ENCODE measurements around the gene DENND1A. TPM values are rescaled to one million over a fixed set of nuclear protein-coding genes. Genes with fewer than 3 reads are reported as not detected.

DENND1A gene
- total RNA-seq, 4 donors from 2014 or later, result 19.2 to 26.9 (median 24.0) TPM

DNA sequence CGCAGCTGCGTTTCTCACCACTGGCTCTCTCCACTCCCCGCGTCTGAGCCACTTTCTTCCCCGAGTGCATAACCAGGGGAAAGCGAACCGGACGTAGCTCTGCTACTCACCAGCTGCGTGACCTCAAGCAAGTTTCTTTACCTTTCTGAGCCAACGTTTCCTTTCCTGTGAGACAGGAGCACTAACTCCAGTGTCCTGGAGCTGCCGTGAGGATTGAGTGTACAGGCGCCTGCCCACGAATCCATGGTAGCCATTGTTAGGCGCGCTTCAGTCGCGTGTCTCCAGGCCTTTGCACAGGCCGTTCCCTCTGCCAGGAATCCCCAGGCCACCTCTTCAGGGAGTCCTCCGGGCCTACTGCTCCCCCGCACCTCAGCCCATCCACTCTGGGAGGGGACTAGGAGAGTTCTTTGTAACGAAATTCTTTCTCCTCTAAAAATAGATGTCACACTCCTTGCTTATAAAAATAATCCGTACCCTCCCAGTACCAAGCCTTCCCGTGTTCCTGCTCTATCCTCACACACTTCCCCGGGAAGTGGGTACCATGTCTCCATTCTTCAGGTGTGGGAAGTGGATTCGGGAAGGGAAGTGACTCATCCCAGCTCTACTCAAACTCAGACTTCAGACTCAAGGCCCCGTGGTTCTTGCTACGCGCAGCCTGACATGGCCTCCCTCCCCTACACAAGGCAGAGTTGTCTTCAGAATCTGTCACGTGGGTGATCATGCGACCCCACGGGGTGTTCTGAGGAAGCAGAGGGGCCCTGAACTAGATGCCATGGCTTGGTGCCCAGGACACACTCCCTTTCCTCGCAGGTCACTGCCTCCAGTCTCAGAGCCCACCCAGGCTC lies 590.0 kb downstream of the DENND1A start:
- 54% methylated on average over 32 of the region's 32 CpGs for WGBS
- peak overlapping the region; percentile 17 to 29 (median 21) for H3K4me3 ChIP-seq
- no peaks in the 10 kb centered on the region for H3K9me3 ChIP-seq

DNA sequence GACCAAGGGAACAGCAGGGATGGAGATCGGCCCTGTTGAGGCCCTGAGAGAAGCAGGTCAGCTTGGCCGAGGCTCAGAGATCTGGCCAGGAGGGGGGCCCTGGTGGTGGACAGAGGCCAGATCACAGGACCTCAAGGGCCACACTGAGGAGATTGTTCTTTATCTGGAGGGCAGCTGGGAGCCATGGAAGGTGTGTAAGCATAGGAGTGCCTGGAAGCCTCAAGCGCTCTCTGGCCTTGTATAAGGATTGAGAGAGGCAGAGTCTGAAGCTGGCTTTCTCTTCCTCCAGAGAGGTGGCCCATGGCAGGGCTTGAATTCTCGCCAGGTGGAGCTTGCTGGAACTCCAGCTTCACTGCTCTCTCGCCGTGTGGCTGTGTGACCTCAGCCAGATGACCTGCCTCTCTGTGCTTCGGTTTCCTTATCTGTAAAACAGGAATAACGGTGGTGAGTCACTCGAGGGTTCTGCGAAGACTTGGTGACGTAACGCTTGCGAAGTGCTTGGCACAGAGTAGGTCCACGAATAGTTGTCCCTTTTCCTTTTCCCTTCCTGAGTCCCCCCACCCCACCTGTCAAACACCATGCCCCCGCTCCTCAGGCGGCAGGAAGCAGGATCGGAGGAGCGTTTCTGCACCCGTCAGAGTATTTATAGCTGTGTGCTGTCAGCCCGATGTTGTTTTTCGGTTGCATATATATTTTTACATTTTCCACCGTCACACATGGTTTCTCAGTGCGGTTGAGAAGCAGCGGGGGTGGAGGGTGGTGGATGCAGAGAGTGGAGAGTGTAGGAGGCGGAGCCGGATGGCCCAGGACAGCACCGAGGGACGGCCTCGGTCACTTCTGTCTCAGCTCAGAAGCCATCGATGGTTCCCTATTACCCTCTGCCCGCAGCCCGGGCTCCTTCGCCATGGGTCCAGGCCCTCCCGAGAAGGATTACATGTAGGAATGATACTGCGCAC lies 590.9 kb downstream of the DENND1A start:
- Histone ChIP-seq H3K4me3 (peak overlapping the region; percentile 17 to 29 (median 21)), H3K4me1 (peaks cover 16 to 35% (median 27%) of the 10 kb centered on the region in 4 donors), H3K9me3 (no peaks in the 10 kb centered on the region), H3K27me3 (no peaks in the 10 kb centered on the region), H3K27ac (replicated peaks in 1 of 4) (no peak overlapping the region), H3K36me3 (no peaks in the 10 kb centered on the region)
- intact Hi-C loops (cut with DNase I), result no loop called here
- DNase-seq (ENCODE audit: extremely low spot score), result no peak
- no peak for TF ChIP-seq EP300 (IDR thresholded peaks at IDR 0.05)
- 68% methylated on average over 33 of the region's 35 CpGs for WGBS

More for the DNA sequence above, 590.0 kb downstream of the DENND1A start:
- Histone ChIP-seq H3K4me1 (peaks cover 16 to 34% (median 27%) of the 10 kb centered on the region in 4 donors), H3K27ac (replicated peaks in 1 of 4) (peak overlapping the region in 1 of 4 donors; percentile 17), H3K27me3 (no peaks in the 10 kb centered on the region), H3K36me3 (no peaks in the 10 kb centered on the region)
- intact Hi-C loops (cut with DNase I), result loop anchor here (10.0 kb wide), 1 partner anchor 335 kb away; no protein-coding TSS in a partner anchor
- TF ChIP-seq POLR2A (IDR thresholded peaks at IDR 0.05; ENCODE audit: low read depth) (no peak), POLR2AphosphoS5 (IDR thresholded peaks at IDR 0.05) (no peak), EP300 (IDR thresholded peaks at IDR 0.05) (no peak)
- TF ChIP-seq, protein P1, sequence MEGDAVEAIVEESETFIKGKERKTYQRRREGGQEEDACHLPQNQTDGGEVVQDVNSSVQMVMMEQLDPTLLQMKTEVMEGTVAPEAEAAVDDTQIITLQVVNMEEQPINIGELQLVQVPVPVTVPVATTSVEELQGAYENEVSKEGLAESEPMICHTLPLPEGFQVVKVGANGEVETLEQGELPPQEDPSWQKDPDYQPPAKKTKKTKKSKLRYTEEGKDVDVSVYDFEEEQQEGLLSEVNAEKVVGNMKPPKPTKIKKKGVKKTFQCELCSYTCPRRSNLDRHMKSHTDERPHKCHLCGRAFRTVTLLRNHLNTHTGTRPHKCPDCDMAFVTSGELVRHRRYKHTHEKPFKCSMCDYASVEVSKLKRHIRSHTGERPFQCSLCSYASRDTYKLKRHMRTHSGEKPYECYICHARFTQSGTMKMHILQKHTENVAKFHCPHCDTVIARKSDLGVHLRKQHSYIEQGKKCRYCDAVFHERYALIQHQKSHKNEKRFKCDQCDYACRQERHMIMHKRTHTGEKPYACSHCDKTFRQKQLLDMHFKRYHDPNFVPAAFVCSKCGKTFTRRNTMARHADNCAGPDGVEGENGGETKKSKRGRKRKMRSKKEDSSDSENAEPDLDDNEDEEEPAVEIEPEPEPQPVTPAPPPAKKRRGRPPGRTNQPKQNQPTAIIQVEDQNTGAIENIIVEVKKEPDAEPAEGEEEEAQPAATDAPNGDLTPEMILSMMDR (IDR thresholded peaks at IDR 0.05), result no peak
- DNase-seq (ENCODE audit: extremely low spot score), result no peak

DNA sequence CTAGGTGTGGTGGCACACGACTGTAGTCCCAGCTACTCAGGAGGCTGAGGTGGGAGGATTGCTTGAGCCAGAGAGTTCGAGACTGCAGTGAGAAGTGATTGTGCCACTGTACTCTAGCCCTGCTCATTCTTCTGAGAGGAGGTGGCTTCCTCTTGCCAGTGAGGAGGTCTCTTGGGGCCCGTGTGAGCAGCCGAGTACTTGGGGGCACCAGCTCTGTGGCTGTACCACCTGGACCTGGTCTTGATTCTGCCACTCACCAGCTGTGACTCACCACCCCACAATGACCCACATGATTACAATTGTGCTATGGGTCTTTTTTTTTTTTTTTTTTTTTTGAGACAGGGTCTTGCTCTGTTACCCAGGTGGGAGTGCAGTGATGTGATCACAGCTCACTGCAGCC lies 592.0 kb downstream of the DENND1A start:
- DNase-seq (ENCODE audit: extremely low spot score), result no peak
- intact Hi-C loops (cut with DNase I), result no loop called here
- no peaks in the 10 kb centered on the region for H3K27me3 ChIP-seq

DNA sequence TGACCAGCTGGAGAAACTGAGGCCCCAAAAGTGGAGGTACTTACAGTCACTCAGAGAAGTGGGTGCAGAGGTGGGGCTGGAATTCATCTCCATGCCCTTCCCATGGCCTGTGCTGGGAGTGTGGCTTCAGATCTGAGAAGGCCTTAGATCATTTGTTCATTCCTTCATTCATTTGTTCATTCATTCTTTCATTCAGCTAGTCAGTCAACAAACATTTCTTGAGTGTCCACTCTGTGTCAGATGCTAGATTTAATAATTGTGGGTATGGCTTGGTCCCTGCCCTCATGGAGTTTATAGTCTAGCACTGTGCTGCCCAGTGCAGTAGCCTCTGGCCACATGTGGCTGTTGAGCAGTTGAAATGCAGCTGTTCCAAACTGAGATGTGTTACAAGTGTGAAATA lies 593.0 kb downstream of the DENND1A start:
- TF ChIP-seq, protein P1 (IDR thresholded peaks at IDR 0.05), result no peak
- no peak for TF ChIP-seq POLR2A (IDR thresholded peaks at IDR 0.05; ENCODE audit: low read depth)
- TF ChIP-seq EP300 (IDR thresholded peaks at IDR 0.05), result no peak
- TF ChIP-seq POLR2AphosphoS5 (IDR thresholded peaks at IDR 0.05), result no peak
- no peak overlapping the region for H3K27ac ChIP-seq (replicated peaks in 1 of 4)
- H3K4me1 ChIP-seq, result peaks cover 16 to 35% (median 27%) of the 10 kb centered on the region in 4 donors
- intact Hi-C loops (cut with DNase I), result no loop called here
- H3K36me3 ChIP-seq, result no peaks in the 10 kb centered on the region
- H3K9me3 ChIP-seq, result no peaks in the 10 kb centered on the region
- no peak overlapping the region for H3K4me3 ChIP-seq
- DNase-seq (ENCODE audit: extremely low spot score), result no peak
- no peaks in the 10 kb centered on the region for H3K27me3 ChIP-seq

More for the DNA sequence above, 592.0 kb downstream of the DENND1A start:
- Histone ChIP-seq H3K9me3 (no peaks in the 10 kb centered on the region), H3K36me3 (no peaks in the 10 kb centered on the region), H3K4me1 (peaks cover 16 to 35% (median 27%) of the 10 kb centered on the region in 4 donors), H3K4me3 (no peak overlapping the region), H3K27ac (replicated peaks in 1 of 4) (no peak overlapping the region)
- TF ChIP-seq POLR2A (IDR thresholded peaks at IDR 0.05; ENCODE audit: low read depth) (no peak), POLR2AphosphoS5 (IDR thresholded peaks at IDR 0.05) (no peak), EP300 (IDR thresholded peaks at IDR 0.05) (no peak)
- TF ChIP-seq, protein P1 (IDR thresholded peaks at IDR 0.05), result no peak
- WGBS, result 83% methylated on average over 4 of the region's 4 CpGs

DNA sequence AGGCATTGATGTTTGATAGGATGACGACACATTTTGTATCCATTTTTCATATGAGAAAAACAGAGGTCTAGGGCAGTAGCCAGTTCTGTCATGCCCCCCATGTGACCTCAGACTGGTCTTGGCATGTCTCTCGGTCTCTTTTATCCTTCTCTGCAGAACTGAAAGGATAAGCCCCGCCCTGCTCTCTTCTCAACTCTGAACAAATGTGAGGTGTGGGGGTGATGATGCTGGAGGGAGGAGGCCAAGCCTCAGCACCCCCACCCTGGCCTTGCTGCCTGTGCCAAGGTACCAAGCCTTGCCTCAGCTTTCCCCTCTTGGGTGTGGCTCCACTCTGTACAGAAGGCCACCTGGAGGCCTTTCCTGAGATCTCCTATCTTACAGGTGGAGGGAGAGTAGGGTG lies 593.5 kb downstream of the DENND1A start:
- Histone ChIP-seq H3K27ac (replicated peaks in 1 of 4) (no peak overlapping the region), H3K27me3 (no peaks in the 10 kb centered on the region), H3K4me1 (peaks cover 16 to 35% (median 27%) of the 10 kb centered on the region in 4 donors), H3K4me3 (no peak overlapping the region), H3K9me3 (no peaks in the 10 kb centered on the region), H3K36me3 (no peaks in the 10 kb centered on the region)
- 93% methylated on average over 3 of the region's 3 CpGs for WGBS
- TF ChIP-seq EP300 (IDR thresholded peaks at IDR 0.05) (no peak), POLR2A (IDR thresholded peaks at IDR 0.05; ENCODE audit: low read depth) (no peak), POLR2AphosphoS5 (IDR thresholded peaks at IDR 0.05) (no peak)
- TF ChIP-seq, protein P1 (IDR thresholded peaks at IDR 0.05), result no peak
- intact Hi-C loops (cut with DNase I), result no loop called here
- DNase-seq (ENCODE audit: extremely low spot score), result no peak
